SK-N-SH (cell line): ENCODE data around the gene CEACAM19.

ENCODE experiments used
- CTCF ChIP-seq: fragments of 200-600 bp; sonication (generic); IDR thresholded peaks from 2 replicates; pipeline ENCODE4 v1.6.1; 2017; ENCODE audit warnings: antibody characterized with exemption, mild to moderate bottlenecking, moderate library complexity
- EZH2phosphoT487 ChIP-seq: fragments of 200-600 bp; sonication (generic); IDR thresholded peaks from 2 replicates; pipeline ENCODE4 v1.6.1; 2017; ENCODE audit warnings: low read depth, mixed run types, mild to moderate bottlenecking, antibody characterized with exemption, moderate library complexity, borderline replicate concordance
- GABPA ChIP-seq: IDR thresholded peaks from 2 replicates; pipeline ENCODE4 v1.4.0; 2012; ENCODE audit warnings: low read depth, mild to moderate bottlenecking
- GATA2 ChIP-seq: sonication (generic); formaldehyde crosslinking; IDR thresholded peaks from 2 replicates; pipeline ENCODE4 v1.5.0; 2020; ENCODE audit warnings: mild to moderate bottlenecking, missing genetic modification reagents
- RAD21 ChIP-seq: IDR thresholded peaks from 2 replicates; pipeline ENCODE4 v1.6.1; 2012; ENCODE audit warnings: mild to moderate bottlenecking, low read length
- ZBTB33 ChIP-seq: IDR thresholded peaks from 2 replicates; pipeline ENCODE4 v1.4.0; 2012; ENCODE audit warnings: low read depth, borderline replicate concordance
- TF ChIP-seq, protein P1 (sequence below): IDR thresholded peaks from 2 replicates; pipeline ENCODE4 v1.6.1; 2012; ENCODE audit warnings: mild to moderate bottlenecking, low read depth, low read length, moderate library complexity

GRCh38 chr19:44720945-44721344 lies 49.7 kb downstream of the CEACAM19 start:
- TF ChIP-seq, protein P1, sequence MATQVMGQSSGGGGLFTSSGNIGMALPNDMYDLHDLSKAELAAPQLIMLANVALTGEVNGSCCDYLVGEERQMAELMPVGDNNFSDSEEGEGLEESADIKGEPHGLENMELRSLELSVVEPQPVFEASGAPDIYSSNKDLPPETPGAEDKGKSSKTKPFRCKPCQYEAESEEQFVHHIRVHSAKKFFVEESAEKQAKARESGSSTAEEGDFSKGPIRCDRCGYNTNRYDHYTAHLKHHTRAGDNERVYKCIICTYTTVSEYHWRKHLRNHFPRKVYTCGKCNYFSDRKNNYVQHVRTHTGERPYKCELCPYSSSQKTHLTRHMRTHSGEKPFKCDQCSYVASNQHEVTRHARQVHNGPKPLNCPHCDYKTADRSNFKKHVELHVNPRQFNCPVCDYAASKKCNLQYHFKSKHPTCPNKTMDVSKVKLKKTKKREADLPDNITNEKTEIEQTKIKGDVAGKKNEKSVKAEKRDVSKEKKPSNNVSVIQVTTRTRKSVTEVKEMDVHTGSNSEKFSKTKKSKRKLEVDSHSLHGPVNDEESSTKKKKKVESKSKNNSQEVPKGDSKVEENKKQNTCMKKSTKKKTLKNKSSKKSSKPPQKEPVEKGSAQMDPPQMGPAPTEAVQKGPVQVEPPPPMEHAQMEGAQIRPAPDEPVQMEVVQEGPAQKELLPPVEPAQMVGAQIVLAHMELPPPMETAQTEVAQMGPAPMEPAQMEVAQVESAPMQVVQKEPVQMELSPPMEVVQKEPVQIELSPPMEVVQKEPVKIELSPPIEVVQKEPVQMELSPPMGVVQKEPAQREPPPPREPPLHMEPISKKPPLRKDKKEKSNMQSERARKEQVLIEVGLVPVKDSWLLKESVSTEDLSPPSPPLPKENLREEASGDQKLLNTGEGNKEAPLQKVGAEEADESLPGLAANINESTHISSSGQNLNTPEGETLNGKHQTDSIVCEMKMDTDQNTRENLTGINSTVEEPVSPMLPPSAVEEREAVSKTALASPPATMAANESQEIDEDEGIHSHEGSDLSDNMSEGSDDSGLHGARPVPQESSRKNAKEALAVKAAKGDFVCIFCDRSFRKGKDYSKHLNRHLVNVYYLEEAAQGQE, result no peak
- TF ChIP-seq GATA2 (CRISPR knock-in tag) (no peak), EZH2phosphoT487 (no peak), ZBTB33 (no peak), CTCF (no peak), RAD21 (no peak), GABPA (no peak)
